GM12878 (cell line): Measurements from ENCODE around the gene COQ10B. TPM values are rescaled to one million over a fixed set of nuclear protein-coding genes. Genes with fewer than 3 reads are reported as not detected.
A peak's percentile ranks its signal among the peaks of the same experiment; 100 is the strongest.

Experiments
- ATAC-seq: fragments of 200-7000 bp; cut with Tn5 transposase; 3 replicates; pipeline ENCODE4 v1.9.1; 2020; ENCODE audit warnings: mild to moderate bottlenecking, moderate library complexity
- BruUV-seq: library from RNA; stranded (reverse); fragments of 400-500 nt; replicated peaks from 2 replicates; lab custom pipeline; 2021; lab: Mats Ljungman, UMichigan
- CTCF ChIA-PET: fragments of 300-600 bp; sonication (Branson Sonifier 250); formaldehyde crosslinking; extraction: SDS; loops from one replicate; lab custom pipeline; 2021; ENCODE audit warnings: inconsistent platforms; lab: Yijun Ruan, JAX
- POLR2A ChIA-PET: fragments of 350-600 bp; formaldehyde crosslinking; extraction: SDS; loops from one replicate; lab custom pipeline; 2021; ENCODE audit warnings: inconsistent platforms; lab: Charles Lee
- RAD21 ChIA-PET: fragments of 300-600 bp; sonication (Branson Sonifier 250); formaldehyde crosslinking; loops from one replicate; lab custom pipeline; 2023; ENCODE audit warnings: antibody characterized with exemption; ENCODE audit not compliant: unreplicated experiment; lab: Charles Lee
- SMC1A ChIA-PET: fragments of 300-600 bp; sonication (Branson Sonifier 250); formaldehyde crosslinking; loops from one replicate; lab custom pipeline; 2023; ENCODE audit not compliant: unreplicated experiment, uncharacterized antibody; lab: Charles Lee
- DNase-seq: peaks from one replicate; pipeline ENCODE4 v3.0.0-alpha.2; 2011; ENCODE audit warnings: low read depth, low spot score
- FAIRE-seq: peaks from 3 replicates; lab custom pipeline; 2011; peaks lifted over from hg19 to GRCh38; lab: Jason Lieb, UNC
- H2AFZ ChIP-seq: 2 replicates; pipeline ENCODE4 v1.6.0; 2011; ENCODE audit warnings: low read depth, low read length, control low read depth; ENCODE audit not compliant: control insufficient read depth
- H3K27ac ChIP-seq: 2 replicates; pipeline ENCODE4 v1.5.1; 2011; ENCODE audit warnings: control low read depth; ENCODE audit not compliant: control insufficient read depth, insufficient read depth
- H3K27me3 ChIP-seq, 2 experiments: replicated peaks in 1 of 2; 2 replicates each; pipeline versions ENCODE4 v1.6.0 to v1.6.1; 2011; ENCODE audit warnings: low read length in 1 of 2; ENCODE audit not compliant: control insufficient read depth in 2 of 2, insufficient read depth in 2 of 2
- H3K36me3 ChIP-seq, 2 experiments: 2 replicates each; pipeline ENCODE4 v1.5.1; 2011; ENCODE audit warnings: low read length in 1 of 2; ENCODE audit not compliant: control insufficient read depth in 2 of 2, insufficient read depth in 2 of 2
- H3K4me1 ChIP-seq: 2 replicates; pipeline ENCODE4 v1.6.1; 2011; ENCODE audit warnings: mild to moderate bottlenecking, low read length, moderate library complexity, mixed read lengths; ENCODE audit not compliant: control insufficient read depth, insufficient read depth
- H3K4me2 ChIP-seq: 2 replicates; pipeline ENCODE4 v1.6.0; 2011; ENCODE audit warnings: control low read depth; ENCODE audit not compliant: control insufficient read depth, insufficient read depth
- H3K4me3 ChIP-seq: fragments of 200-600 bp; sonication (generic); 2 replicates; pipeline ENCODE4 v1.5.1; 2016
- H3K79me2 ChIP-seq: 2 replicates; pipeline ENCODE4 v1.6.0; 2011; ENCODE audit warnings: low read length; ENCODE audit not compliant: control insufficient read depth, insufficient read depth
- H3K9ac ChIP-seq: 2 replicates; pipeline ENCODE4 v1.8.0; 2011; ENCODE audit warnings: low read length, control low read depth, mixed read lengths; ENCODE audit not compliant: control insufficient read depth, insufficient read depth
- H3K9me3 ChIP-seq: replicated peaks from 3 replicates; pipeline ENCODE4 v1.5.1; 2011; ENCODE audit warnings: mild to moderate bottlenecking, low read length; ENCODE audit not compliant: control insufficient read depth, insufficient read depth
- H4K20me1 ChIP-seq: 2 replicates; pipeline ENCODE4 v1.6.0; 2011; ENCODE audit not compliant: control insufficient read depth, insufficient read depth
- CBX3 ChIP-seq: fragments of 200-600 bp; sonication (generic); IDR thresholded peaks from 2 replicates; pipeline ENCODE4 v1.6.1; 2016; ENCODE audit warnings: low read depth, borderline replicate concordance
- CREB1 ChIP-seq: IDR thresholded peaks from 2 replicates; pipeline ENCODE4 v1.6.1; 2012; ENCODE audit warnings: low read depth, mild to moderate bottlenecking, inconsistent platforms
- IKZF2 ChIP-seq, 2 experiments: fragments of 450-650 bp; IDR thresholded peaks; 2 replicates each; pipeline ENCODE4 v1.6.1; 2017; ENCODE audit warnings: mild to moderate bottlenecking in 2 of 2, moderate library complexity in 2 of 2
- MEF2A ChIP-seq: IDR thresholded peaks from 2 replicates; pipeline ENCODE4 v1.6.1; 2011; ENCODE audit warnings: low read depth, mild to moderate bottlenecking, low read length, moderate library complexity; ENCODE audit not compliant: insufficient read depth
- MTA2 ChIP-seq: fragments of 450-650 bp; IDR thresholded peaks from 2 replicates; pipeline ENCODE4 v1.6.1; 2016; ENCODE audit warnings: low read depth, mild to moderate bottlenecking, moderate library complexity
- PML ChIP-seq: IDR thresholded peaks from 2 replicates; pipeline ENCODE4 v1.6.1; 2012; ENCODE audit warnings: low read length, inconsistent platforms
- RCOR1 ChIP-seq: conservative IDR thresholded peaks from 2 replicates; pipeline ENCODE4 v1.6.1; 2012; ENCODE audit warnings: low read depth, low read length, improper control_type of control experiment
- RFX5 ChIP-seq: IDR thresholded peaks from 2 replicates; pipeline ENCODE4 v1.6.1; 2011; ENCODE audit warnings: low read depth, low read length, improper control_type of control experiment
- TCF12 ChIP-seq: IDR thresholded peaks from 2 replicates; pipeline ENCODE4 v1.6.1; 2011; ENCODE audit warnings: low read depth, mild to moderate bottlenecking, low read length
- WGBS: methylation state at CpG from one replicate; pipeline ENCODE4 v1.1.6; 2016; ENCODE audit warnings: low lambda C conversion rate; ENCODE audit not compliant: insufficient replicate concordance, insufficient coverage; ENCODE audit errors: missing lambda C conversion rate; 5-methylcytosine and 5-hydroxymethylcytosine counted together
- in situ Hi-C: fragments of 300-500 bp; cut with MboI; formaldehyde crosslinking; loops from 9 replicates; pipeline ENCODE4 v1.14.3; 2018; ENCODE audit warnings: mixed read lengths
- intact Hi-C: fragments of 100-400 bp; cut with micrococcal nuclease; formaldehyde crosslinking; loops from one replicate; pipeline ENCODE4 v1.14.2; 2022; ENCODE audit not compliant: unreplicated experiment
- polyA plus RNA-seq, 11 experiments: library from polyadenylated mRNA; depleted of rRNA in 4 of 11; unstranded in 6 of 11; stranded (reverse) in 5 of 11; fragments of >200 nt; fragmentation: Nextera tagmentation in 4 of 11; fragmentation: Illumina TruSeq in 1 of 11; extraction: Ambion mirVana in 4 of 11; extraction: Trizol in 1 of 11; gene quantifications; 1 replicate in 1 of 11; 2 replicates in 10 of 11; pipeline versions ENCODE4 v1.2.1 to v1.2.3, GENCODE V29; 2011 to 2016; ENCODE audit warnings: inconsistent platforms in 2 of 11, missing spikeins in 2 of 11, low read depth in 1 of 11
- total RNA-seq, 4 experiments: library from RNA; depleted of rRNA in 3 of 4; stranded (reverse); fragments of >200 nt in 3 of 4; fragmentation: Illumina TruSeq in 1 of 4; extraction: Trizol in 1 of 4; gene quantifications; 2 replicates each; pipeline versions ENCODE4 v1.2.1 to v1.2.3, GENCODE V29; 2013 to 2021
- TF ChIP-seq, protein P1 (sequence below): fragments of 450-650 bp; IDR thresholded peaks from 2 replicates; pipeline ENCODE4 v1.6.1; 2016; ENCODE audit warnings: mild to moderate bottlenecking
- TF ChIP-seq, protein P2 (sequence below): fragments of 450-650 bp; IDR thresholded peaks from 2 replicates; pipeline ENCODE4 v1.6.1; 2017; ENCODE audit warnings: mild to moderate bottlenecking, moderate library complexity
- TF ChIP-seq, protein P3 (sequence below): IDR thresholded peaks from 2 replicates; pipeline ENCODE4 v1.6.1; 2011; ENCODE audit warnings: borderline replicate concordance, low read depth, mild to moderate bottlenecking, moderate library complexity, mixed read lengths, low read length; ENCODE audit not compliant: insufficient read depth; ENCODE audit errors: extremely low read length
- TF ChIP-seq, protein P4 (sequence below): IDR thresholded peaks from 2 replicates; pipeline ENCODE4 v1.6.1; 2011; ENCODE audit warnings: mild to moderate bottlenecking, low read depth, low read length, moderate library complexity; ENCODE audit not compliant: insufficient replicate concordance

The COQ10B gene
- total and polyA plus RNA-seq, 10 of the 15 experiments (the other 5 are each of a cell fraction or from before 2014, with no cell fraction given) = 3.6 to 23.2 (median 13.2) TPM

DNA sequence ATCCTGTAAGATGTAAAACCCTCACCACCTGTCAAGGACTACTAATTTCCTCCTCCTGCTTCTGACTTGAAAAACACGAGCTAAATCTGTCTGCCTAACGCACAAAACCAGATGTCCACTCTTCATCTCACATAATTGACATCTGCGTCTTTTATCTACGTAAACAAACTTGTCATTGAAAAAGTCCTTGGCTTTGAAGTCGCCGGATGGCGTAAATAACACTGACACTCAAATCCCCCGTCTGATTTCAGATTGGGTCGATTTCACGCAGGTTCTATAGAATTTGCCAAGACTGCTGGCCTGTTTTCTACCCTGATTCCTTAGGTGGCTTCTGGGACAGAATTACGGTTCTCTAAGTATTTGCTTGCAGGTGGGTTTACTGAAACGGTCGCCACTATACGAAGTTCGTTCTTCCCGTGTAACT is 62.0 kb downstream of the COQ10B start:
- Histone ChIP-seq H3K27ac (peak overlapping the region; percentile 95), H3K9ac (peak overlapping the region; percentile 95), H3K4me3 (peak overlapping the region; percentile 99), H3K79me2 (peaks cover 53% of the 10 kb centered on the region), H4K20me1 (no peaks in the 10 kb centered on the region), H3K36me3 (no peaks in the 10 kb centered on the region), H3K4me2 (peak overlapping the region; percentile 97), H2AFZ (peak overlapping the region; percentile 94), H3K27me3 (no peaks in the 10 kb centered on the region), H3K9me3 (no peaks in the 10 kb centered on the region; the same call in 1 of the 3 replicates), H3K4me1 (peaks cover 7% of the 10 kb centered on the region)
- ATAC-seq (peak; percentile 12), FAIRE-seq (peak; percentile 81), DNase-seq (no peak)
- RAD21 ChIA-PET = interaction anchor here (1.0 to 5.7 kb wide), 4 partner anchors 15 to 191 kb away, joined by 3 to 47 read pairs (median 6); partner anchors contain the start of genes HSPD1, HSPE1 and MARS2
- in situ Hi-C loops (no loop called here), intact Hi-C loops (loop anchor here (1.0 to 5.0 kb wide), 2 partner anchors 15 to 192 kb away; partner anchors contain the start of genes HSPE1 and MARS2)
- CTCF ChIA-PET = no interaction called here
- SMC1A ChIA-PET = interaction anchor here (0.6 to 3.2 kb wide), 6 partner anchors 10 to 594 kb away, joined by 3 to 34 read pairs (median 4); partner anchors contain the start of genes COQ10B, HSPD1, HSPE1 and SF3B1
- TSS peak; percentile 99 for BruUV-seq
- POLR2A ChIA-PET = interaction anchor here (0.6 to 7.0 kb wide), 9 partner anchors 10 to 1032 kb away, joined by 3 to 156 read pairs (median 6); partner anchors contain the start of genes COQ10B, HSPD1, HSPE1 and SF3B1
- TF ChIP-seq MTA2 = peak; percentile 37; the same call in 1 of the 2 replicates
- TF ChIP-seq RFX5 = no peak
- TF ChIP-seq CBX3 = no peak
- TF ChIP-seq, protein P1, sequence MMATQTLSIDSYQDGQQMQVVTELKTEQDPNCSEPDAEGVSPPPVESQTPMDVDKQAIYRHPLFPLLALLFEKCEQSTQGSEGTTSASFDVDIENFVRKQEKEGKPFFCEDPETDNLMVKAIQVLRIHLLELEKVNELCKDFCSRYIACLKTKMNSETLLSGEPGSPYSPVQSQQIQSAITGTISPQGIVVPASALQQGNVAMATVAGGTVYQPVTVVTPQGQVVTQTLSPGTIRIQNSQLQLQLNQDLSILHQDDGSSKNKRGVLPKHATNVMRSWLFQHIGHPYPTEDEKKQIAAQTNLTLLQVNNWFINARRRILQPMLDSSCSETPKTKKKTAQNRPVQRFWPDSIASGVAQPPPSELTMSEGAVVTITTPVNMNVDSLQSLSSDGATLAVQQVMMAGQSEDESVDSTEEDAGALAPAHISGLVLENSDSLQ = peak; percentile 29; the same call in 1 of the 2 replicates
- TF ChIP-seq PML = no peak
- TF ChIP-seq TCF12 = no peak
- TF ChIP-seq, protein P2, sequence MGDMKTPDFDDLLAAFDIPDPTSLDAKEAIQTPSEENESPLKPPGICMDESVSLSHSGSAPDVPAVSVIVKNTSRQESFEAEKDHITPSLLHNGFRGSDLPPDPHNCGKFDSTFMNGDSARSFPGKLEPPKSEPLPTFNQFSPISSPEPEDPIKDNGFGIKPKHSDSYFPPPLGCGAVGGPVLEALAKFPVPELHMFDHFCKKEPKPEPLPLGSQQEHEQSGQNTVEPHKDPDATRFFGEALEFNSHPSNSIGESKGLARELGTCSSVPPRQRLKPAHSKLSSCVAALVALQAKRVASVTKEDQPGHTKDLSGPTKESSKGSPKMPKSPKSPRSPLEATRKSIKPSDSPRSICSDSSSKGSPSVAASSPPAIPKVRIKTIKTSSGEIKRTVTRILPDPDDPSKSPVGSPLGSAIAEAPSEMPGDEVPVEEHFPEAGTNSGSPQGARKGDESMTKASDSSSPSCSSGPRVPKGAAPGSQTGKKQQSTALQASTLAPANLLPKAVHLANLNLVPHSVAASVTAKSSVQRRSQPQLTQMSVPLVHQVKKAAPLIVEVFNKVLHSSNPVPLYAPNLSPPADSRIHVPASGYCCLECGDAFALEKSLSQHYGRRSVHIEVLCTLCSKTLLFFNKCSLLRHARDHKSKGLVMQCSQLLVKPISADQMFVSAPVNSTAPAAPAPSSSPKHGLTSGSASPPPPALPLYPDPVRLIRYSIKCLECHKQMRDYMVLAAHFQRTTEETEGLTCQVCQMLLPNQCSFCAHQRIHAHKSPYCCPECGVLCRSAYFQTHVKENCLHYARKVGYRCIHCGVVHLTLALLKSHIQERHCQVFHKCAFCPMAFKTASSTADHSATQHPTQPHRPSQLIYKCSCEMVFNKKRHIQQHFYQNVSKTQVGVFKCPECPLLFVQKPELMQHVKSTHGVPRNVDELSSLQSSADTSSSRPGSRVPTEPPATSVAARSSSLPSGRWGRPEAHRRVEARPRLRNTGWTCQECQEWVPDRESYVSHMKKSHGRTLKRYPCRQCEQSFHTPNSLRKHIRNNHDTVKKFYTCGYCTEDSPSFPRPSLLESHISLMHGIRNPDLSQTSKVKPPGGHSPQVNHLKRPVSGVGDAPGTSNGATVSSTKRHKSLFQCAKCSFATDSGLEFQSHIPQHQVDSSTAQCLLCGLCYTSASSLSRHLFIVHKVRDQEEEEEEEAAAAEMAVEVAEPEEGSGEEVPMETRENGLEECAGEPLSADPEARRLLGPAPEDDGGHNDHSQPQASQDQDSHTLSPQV = no peak
- TF ChIP-seq MEF2A = no peak
- no peak for TF ChIP-seq RCOR1
- TF ChIP-seq CREB1 = 0 out of 2 replicates have a peak, but pooled peaks have one; percentile 6
- TF ChIP-seq, protein P3, sequence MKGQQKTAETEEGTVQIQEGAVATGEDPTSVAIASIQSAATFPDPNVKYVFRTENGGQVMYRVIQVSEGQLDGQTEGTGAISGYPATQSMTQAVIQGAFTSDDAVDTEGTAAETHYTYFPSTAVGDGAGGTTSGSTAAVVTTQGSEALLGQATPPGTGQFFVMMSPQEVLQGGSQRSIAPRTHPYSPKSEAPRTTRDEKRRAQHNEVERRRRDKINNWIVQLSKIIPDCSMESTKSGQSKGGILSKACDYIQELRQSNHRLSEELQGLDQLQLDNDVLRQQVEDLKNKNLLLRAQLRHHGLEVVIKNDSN = no peak
- TF ChIP-seq, protein P4, sequence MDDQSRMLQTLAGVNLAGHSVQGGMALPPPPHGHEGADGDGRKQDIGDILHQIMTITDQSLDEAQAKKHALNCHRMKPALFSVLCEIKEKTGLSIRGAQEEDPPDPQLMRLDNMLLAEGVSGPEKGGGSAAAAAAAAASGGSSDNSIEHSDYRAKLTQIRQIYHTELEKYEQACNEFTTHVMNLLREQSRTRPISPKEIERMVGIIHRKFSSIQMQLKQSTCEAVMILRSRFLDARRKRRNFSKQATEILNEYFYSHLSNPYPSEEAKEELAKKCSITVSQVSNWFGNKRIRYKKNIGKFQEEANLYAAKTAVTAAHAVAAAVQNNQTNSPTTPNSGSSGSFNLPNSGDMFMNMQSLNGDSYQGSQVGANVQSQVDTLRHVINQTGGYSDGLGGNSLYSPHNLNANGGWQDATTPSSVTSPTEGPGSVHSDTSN = no peak
- no peak for TF ChIP-seq IKZF2 (IDR thresholded peaks at IDR 0.05)
- WGBS = 2% methylated on average over 16 of the region's 16 CpGs
